ENCODE results near the gene FMOD.

FMOD gene

DNA sequence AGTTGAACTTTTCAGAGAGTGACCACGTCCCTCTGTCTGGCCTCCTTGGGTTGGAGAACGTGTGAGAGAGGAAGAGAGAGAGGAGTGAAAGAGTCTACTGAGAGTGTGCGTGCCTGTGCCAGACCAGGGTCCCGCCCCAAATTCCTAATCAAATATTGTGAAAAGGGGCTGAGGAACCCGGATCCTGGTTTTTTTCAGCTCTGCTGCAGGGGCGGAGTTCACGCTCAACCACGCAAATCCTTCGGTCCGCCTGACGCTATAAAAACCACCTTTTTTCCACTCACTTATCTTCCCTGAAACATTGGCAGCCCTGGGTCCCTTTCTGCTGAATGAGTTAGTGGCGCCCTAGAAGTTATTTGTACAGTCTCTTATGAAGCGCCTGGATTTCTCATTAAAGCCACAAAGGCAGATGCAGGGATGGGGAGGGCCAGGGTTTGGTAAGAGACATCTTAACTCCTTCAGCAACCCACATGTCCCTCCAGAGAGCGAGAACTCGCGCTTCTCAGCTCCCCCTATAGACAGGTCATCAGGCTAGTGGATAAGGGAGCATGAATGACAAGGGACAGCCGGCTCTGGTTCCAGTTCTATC is at the start of gene FMOD:
TSS of gene FMOD (minus strand) at position 86 of the 589 bp plus-strand sequence. CDS start 2,852 bp downstream, outside the sequence.
- no peak for DNase-seq

DNA sequence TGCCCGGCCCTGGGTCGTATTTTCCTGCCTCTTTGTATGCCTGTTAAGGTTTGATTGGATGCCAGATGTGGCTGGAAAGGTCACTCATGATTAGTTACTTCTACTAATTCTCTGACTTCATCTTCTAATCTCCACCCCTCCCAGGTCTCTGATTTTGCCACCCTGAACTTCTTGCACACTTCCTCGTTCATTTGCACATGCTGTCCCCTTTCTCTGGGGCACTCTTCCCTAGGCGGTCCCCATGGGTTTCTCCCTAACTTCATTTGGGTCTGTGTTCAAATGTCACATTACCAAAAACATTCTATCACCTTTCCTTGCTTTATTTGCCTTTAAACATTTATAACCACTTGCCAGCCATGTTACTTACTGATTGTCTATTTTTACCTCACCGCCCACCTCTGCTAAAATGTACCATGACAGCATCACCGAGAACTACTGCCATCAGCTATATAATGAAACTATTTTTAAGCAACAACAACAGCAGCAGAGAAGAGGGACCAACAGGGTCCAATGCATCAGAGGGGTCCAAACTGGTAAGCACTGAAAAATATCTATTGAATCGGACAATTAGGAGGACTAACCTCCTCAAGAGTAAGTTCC is 45.8 kb upstream of the FMOD start:
- DNase-seq, result no peak

DNA sequence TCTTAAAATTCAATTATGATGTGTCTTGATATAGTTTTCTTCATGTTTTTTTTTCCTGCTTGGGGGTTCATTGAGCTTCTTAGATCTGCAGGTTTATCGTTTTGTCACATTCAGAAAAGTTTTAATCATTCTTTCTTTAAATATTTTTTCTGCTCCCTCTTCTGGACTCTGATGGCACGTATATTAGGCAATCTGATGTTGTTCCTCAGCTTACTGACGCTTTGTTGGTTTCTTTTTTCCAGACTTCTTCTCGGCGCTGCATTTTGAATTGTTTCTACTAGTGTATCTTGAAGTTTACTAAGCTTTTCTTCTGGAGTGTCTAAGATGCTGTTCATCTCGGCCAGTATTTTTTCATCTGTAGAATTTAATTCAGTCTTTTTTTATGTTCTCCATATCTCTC is 44.8 kb upstream of the FMOD start:
- no peak for DNase-seq

DNA sequence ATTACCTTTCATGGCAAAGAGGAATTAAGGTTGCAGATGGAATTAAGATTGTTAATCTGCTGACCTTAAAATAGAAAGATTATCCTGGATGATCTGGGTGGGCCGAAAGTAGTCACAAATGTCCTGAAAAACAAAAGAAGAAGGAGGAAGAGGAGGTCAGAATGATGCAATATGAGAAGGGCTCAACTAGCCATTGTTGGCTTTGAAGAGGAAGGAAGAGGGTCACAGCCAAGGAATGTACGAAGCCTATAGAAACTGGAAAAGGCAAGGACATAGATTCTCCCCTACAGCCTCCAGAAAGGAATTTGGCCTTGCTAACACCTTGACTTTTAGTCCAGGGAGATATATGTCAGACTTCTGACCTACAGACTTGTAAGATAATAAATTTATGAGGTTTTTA is 39.4 kb upstream of the FMOD start:
- no peak for DNase-seq

DNA sequence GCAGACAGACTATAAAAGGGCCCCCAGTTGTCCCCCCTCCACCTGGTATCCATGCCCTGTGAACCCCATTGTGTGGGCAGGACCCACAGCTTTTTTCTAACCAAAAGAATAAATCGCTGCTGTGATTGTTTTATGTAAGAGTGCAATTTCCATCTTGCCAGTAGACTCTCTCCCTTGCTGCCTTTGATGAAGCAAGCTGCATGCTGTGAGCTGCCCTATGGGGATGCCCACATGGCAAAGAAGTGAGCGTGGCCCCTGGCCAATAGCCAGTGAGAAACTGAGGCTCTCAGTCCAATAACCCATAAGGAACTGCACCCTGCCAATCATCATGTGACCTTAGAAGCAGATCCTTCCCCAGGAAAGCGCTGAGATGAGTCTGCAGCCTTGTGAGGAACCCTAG is 37.8 kb upstream of the FMOD start:
- no peak for DNase-seq

DNA sequence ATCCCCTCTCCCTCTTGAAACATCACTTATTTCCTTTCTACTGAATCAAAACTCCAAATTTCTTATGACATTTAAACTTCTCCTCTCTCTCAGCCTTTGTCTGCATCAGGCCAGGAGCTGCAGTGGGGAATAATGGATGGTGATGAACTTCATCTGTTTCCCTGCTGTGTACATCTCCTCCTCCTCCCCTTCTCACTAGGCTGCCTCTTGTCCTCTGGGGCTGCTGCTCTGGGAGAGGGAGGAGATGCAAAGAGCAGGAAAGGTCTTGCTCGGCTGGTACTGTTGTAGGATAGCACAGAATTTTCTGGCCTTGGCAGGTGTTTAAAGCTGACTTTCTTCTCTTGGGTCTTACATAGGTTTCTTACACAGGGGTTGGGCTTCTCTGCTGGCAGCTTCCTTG is 31.1 kb upstream of the FMOD start:
- DNase-seq, result no peak

DNA sequence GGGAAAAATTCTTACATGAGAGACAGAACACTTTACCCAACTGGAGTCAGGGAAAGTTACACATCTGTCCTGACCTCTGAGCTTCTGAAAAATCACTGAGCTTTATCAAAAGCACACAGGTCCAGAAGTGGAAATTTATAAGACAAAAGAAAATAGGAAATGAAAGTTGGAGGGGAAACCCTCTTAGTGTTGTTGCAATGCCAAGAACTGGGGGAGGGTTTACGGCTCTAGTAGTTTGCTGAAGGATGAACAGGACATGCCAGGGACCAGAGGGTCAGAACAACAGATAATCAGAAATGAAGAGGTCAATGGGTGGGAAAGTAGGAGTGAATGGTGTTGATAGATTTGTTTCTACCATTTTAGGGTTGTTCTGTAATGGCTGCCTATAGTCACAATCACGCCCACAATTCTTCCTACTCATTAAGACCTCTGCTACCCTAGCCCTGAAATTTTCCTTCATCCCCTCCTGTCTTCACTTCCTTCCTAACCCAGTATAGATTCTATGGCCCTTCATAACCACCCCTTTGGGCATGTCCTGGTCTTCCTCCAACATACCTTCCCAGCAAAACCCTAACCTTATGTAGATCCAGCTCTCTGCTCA is 30.3 kb upstream of the FMOD start:
- no peak for DNase-seq

DNA sequence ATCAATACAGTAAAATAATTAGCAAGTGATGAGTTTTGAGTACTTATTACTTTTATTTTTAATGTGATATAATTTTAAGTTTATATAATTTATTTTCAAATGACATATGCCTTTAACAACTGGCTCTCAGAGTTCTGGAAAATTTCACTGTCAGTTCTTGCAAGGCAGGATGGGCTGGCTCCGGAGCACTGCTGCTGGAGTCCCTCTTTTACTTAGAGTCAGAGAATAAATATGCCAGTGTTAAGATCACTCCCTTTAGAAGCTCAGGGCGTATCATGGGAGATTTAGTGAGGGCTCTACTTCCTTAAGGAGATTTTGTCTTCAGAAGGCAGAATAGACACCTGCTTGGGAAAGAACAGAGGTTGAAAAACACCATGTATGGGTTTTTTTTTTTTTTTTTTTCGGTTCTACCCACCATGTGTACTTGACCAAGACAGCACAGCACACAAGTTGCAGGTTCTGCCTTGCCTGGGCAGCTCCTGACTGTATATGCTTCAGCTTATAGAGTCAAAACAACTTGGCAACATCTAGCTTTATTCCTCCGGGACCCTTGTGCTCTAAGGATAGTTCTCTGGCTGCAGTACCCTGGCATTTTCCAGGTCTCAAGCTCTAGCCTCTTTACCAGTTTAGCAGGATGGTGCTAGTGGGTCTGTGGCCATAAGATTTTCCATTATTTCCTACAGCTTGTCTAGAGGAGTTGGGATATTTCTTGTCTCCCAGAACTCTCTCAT is 29.7 kb upstream of the FMOD start:
- DNase-seq, result no peak

DNA sequence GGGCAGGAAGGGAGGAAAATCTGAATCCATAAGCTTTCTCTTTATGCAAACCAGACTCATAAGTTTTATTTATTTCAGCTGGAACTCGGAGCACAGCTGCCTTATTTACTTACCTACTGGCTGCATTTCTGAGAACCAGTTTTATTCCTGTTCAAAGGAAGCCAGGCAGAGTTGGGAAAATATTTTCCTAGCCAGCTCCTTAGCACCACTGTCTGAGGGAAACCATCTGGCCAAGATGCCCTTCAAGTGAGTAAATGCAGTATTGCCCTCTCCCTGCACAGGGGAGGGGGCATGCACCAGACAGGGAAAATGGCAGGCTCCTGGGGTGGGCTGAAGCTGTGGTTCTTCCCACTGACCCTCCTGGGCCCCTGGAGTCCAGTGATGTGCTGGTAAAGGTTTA is 28.9 kb upstream of the FMOD start:
- no peak for DNase-seq

DNA sequence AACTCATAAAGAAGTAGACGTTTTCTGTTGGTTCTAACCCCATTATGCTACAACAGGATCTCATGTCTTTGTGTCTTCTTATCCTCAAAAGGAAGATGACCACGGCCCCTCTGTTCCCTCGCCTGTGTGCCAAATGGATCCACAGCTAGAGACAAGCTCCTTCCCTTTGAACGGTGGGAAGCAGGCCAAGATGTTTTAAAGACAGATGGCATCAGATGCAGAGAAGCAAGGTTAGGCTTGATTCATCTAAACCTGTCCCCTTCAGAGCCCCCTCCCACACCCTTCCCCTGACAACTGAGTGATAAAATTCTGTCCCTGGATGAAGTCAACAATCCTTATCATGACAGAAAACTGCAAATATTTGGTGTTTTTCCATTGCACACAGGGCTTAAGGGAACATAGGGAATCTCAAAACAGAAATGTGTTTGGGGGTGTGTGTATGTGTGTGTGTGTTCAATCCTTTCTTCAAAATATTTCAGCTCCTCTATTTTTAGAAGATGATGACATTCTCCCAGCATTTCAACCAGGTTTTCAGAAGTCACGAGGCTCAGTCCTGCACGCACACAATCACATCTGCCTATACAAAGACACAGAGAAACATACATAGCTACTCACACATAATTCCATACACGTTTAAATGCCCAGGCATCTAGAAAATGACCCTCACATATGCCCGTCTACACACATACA is 27.8 kb upstream of the FMOD start:
- DNase-seq, result no peak

DNA sequence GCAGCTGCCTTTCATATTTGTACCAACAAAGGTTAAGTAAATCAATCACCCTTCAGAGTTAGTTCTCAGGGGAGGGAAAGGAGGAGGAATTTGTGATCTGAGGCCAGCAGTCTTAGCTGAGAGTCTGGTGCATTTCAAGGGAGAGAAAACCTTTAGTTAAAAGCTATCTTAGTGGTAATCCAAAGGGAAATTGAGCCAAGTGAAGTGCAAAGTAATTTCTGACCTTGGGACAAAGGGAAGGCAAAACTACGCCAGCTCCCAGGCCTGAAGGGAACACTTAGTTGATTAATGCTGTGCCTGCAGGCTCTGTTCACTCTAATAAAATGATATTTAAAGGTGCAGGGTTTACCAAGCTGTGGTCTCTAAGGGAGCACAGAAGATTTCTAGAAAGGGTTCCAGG is 23.1 kb upstream of the FMOD start:
- no peak for DNase-seq

DNA sequence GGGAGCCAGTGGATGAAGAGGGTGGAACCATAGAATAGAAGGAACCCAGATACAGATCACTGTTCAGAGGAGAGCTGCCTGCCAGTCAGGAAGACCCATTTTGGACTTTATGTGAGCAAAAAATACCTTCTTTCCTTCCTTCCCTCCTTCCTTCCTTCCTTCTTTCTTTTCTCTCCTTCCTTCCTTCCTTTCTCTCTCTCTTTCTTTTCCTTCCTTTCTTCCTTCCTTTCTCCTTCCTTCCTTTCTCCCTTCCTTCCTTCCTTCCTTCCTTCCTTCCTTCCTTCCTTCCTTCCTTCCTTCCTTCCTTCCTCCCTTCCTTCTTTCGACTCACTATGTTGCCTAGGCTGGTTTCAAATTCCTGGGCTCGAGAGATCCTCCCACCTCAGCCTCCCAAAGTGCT is 22.1 kb upstream of the FMOD start:
- DNase-seq, result no peak

DNA sequence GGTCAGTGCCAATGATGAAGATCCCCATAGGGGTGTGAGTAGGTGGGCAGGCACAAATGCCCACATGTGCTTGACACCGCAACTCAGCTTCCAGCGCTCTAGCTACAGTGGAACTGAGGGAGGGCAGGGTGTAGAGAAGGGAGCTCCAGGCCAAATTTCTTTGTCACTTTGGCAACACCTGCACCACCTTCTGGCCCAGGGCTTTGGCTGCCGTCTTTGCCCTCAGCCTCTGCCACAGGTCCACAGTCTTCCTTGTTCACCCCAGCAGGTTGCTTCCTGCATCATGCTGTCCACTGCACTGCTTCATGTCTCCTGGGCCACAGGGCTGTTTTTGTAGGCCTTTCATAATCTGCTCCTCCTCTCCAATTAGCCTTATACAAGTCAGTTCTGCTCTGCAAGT is 20.4 kb upstream of the FMOD start:
- no peak for DNase-seq

DNA sequence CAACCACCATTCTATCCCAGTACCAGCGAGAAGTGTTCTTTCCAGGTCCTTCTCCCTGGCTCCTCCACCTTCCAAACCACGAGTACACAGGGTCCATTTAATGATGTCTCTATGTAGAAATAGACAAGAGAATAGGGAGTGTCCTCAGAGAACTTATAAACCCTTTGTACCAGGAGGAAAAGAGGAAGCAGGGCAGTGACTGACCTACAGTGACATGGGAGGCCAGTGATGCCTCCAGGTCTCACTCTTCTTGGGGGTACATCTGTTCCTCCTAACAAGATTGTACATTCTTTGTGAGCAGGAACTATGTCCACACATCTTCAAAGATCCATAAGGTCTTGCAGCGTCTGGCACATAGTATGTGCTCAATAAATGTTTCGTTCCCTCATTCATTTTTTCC is 18.7 kb upstream of the FMOD start:
- DNase-seq, result no peak

DNA sequence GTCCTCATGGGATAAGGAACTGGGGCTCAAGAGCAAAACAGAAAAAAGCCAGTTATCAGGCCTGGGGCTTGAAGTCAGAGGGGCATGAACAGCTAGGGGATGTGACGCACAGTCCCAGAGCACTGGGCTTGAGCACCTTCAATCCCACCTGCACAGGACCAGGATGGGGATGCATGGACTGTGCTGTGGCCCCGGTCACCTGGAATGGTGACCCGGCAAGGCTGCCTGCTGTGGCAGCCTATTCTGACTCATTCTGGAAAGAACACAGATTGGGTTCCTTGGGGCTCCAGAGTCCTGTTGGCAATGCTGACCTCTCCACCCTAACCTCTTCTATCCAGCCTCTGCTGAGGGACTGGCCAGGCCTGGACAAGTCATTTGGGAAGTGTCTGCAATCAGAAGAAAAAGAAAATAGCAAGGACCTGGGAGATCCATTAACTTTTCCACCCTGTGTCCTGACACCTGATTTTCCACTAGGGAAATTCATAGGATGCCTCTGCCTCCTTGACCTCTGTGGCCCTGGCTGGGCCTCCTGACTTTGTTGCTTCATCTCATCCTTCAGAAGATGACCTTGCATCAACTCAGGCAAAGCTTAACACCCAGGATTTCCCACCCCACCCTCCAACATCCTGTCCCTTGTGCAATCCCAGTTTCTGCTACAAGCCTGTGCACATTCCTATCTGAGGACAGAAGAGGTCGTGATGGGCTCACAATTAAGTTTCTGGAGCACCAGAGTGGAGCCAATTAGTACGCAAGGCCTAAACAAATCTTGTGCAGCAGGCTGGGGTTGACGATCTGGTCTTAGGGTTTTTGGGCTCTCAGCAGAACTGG is 17.9 kb upstream of the FMOD start:
- DNase-seq, result no peak

DNA sequence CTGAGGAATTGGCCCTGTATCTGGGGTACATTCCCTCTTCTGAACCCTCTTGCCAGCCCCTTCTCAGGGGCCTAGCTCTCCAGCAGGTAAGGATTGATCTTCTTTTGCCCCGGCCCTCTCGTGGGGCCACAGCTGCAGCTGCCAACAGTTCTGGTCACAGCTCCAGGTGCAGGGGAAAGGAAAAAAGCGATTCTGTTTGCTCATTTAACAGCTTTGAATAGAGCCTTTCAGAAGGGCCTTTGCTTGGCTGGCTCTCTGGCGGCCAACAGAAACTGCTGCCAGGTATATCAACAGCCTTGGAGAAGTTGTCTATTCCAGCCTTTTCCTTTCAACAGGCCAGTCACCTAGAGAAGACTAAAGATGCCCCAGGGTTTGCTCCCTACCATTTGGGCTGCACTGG is 16.1 kb upstream of the FMOD start:
- no peak for DNase-seq

DNA sequence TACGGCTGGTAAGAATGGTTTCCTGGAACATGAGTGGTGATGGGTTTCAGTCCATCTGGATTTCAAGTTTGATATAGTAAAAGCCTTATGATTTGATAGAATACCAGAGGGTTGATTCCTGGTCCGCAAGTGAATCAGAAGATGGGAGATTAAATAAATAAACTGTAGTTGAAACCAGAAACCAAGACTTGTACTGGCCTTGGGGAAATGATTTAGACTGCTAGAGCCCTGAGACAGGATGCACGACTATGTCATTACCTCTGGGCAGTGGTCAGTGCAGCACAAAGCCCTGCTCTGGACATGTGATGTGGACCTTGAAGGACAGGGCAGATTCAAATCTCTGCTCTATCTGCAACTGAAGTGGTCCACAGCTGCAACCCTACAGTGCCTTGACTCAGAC is 15.6 kb upstream of the FMOD start:
- no peak for DNase-seq

DNA sequence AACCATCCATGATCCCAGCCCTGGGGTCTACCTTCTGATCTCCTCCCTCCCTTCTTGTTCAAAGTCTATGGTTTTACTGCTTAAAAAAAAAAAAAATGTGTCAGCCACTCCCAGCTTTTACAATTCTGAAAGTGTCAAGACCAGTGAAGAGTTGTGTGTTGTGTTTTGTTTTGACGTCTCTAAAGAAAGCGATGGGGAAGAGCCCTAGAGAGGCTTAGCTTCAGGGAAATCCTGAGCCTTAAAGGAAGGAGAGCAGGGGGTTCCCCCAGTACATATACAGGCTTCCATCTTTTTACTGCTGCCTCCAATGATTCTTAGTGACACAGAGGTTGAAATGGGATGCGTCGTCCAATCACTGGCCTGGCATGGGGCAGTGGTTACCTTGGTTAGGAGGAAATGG is 13.9 kb upstream of the FMOD start:
- no peak for DNase-seq

DNA sequence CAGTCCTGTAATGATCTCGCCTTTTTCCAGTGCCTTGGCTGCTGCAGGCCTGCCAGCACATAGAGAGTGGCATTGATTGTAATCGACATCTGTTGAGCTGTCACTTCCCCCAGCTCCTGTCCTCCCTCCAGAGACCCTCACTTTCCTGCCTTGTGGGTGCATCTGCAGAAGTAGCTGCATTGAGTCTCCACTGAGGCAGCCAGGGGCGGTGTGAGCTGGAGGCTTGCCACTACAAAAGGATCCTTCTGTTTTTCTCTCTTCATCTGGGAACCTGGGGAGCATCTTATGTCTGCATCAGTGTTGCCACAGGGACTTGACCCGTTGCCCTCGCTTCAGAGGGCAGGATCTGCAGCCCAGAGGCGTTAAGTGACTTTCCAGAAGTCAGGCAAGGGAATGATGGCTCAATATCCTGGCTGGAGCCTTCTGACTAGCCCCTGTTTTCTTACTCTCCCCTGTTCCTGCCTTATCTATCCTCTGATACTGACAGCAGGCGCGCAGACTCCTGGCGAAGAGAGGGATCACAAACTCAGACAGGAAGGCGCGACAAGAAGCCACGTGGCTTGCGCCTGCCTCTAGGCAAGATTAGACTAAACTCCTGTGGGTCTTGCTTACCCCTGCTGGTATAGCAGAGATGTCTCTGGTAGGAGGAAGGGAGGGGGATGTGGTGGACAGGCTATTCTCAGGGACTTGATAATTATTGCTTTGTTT is 13.3 kb upstream of the FMOD start:
- DNase-seq, result no peak

DNA sequence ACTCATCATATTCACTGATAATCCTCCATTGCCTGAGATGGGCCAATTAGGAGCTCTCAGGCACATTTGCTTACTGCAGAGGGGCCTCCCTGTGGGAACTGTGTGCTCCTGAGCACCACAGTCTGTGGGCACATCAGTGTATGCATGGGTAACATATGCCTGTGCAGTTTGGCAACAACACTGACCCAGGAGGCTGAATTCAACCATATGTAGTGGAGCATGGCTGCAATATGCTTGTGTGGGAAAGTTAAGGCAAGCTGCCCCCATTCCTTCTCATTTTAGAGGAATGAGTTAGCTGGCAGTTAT is 11.8 kb upstream of the FMOD start:
- DNase-seq, result no peak

DNA sequence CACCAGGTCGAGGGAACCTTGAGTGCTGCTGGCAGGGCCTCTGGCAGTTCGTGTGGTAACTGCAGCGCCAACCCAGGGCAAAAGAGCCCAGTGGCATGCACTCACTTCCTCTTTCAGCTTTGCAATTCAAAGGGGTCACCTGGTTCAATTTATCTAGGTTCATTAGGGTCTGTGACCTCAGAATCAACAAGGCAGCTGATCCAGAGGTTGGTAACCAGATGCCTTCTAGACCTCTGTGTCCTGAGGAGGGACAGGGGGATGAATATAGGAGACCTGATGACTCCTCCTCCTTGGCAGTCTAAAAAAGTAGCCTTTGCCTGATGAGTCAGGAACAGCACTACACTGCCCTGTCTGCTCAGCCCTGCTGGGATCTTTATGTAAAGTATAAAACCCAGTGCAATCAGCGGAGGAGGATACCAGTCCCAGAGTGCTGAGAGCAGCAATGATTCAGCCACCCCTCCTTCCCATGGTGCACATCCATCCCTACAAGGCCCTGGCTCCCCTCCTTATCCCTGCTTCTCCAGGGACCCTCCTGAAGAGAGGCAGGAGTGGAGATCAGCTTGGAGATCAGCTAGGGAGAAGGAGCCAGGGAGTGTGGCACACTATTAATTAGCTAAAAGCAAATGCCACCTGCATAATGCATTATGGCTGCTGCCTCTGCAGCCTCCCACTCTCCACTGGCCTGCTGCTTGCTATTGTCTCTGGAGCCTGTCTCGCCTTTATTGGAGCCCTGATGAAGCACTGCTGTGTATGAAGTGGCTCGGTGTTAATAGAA is 11.2 kb upstream of the FMOD start:
- DNase-seq, result no peak
